HepG2 (cell line): ENCODE results near the gene ARTN. TPM values are rescaled to one million over a fixed set of nuclear protein-coding genes. Genes with fewer than 3 reads are reported as not detected.

Experiments
- AHR ChIP-seq: IDR thresholded peaks from 2 replicates; pipeline ENCODE4 v1.6.1; 2018; ENCODE audit warnings: missing genetic modification reagents, missing compliant biosample characterization
- FOSL1 ChIP-seq: sonication (generic); formaldehyde crosslinking; IDR thresholded peaks from 2 replicates; pipeline ENCODE4 v1.9.0; 2021; ENCODE audit warnings: missing genetic modification reagents, borderline replicate concordance
- FOXO4 ChIP-seq: sonication (generic); formaldehyde crosslinking; conservative IDR thresholded peaks from 2 replicates; pipeline ENCODE4 v1.8.1; 2023; ENCODE audit warnings: missing genetic modification reagents
- KAT8 ChIP-seq: IDR thresholded peaks from 2 replicates; pipeline ENCODE4 v1.6.1; 2016; ENCODE audit warnings: missing genetic modification reagents, missing compliant biosample characterization
- KDM1A ChIP-seq: IDR thresholded peaks from 2 replicates; pipeline ENCODE4 v1.6.1; 2016; ENCODE audit warnings: missing compliant biosample characterization
- MED1 ChIP-seq: sonication (generic); formaldehyde crosslinking; IDR thresholded peaks from 2 replicates; pipeline ENCODE4 v1.4.0; 2020; ENCODE audit warnings: missing genetic modification reagents
- MED13 ChIP-seq: sonication (generic); formaldehyde crosslinking; IDR thresholded peaks from 2 replicates; pipeline ENCODE4 v1.5.0; 2020; ENCODE audit warnings: missing genetic modification reagents
- PHF20 ChIP-seq: sonication (generic); formaldehyde crosslinking; IDR thresholded peaks from 2 replicates; pipeline ENCODE4 v1.5.0; 2020; ENCODE audit warnings: mild to moderate bottlenecking, missing genetic modification reagents
- ZBTB20 ChIP-seq: sonication (generic); formaldehyde crosslinking; IDR thresholded peaks from 2 replicates; pipeline ENCODE4 v1.8.1; 2023; ENCODE audit warnings: missing genetic modification reagents, low read depth, mild to moderate bottlenecking, borderline replicate concordance
- ZBTB7A ChIP-seq: sonication (generic); formaldehyde crosslinking; IDR thresholded peaks from 2 replicates; pipeline ENCODE4 v1.8.0; 2022; ENCODE audit warnings: mild to moderate bottlenecking, missing genetic modification reagents
- ZFP90 ChIP-seq: sonication (generic); formaldehyde crosslinking; IDR thresholded peaks from 2 replicates; pipeline ENCODE4 v1.8.0; 2022; ENCODE audit warnings: missing genetic modification reagents, mild to moderate bottlenecking, inconsistent platforms, borderline replicate concordance
- ZFX ChIP-seq: sonication (generic); formaldehyde crosslinking; IDR thresholded peaks from 2 replicates; pipeline ENCODE4 v1.4.0; 2020; ENCODE audit warnings: mild to moderate bottlenecking, low read depth, missing genetic modification reagents, moderate library complexity
- ZNF143 ChIP-seq: sonication (generic); formaldehyde crosslinking; IDR thresholded peaks from 2 replicates; pipeline ENCODE4 v1.4.0; 2020; ENCODE audit warnings: missing genetic modification reagents
- ZNF180 ChIP-seq: sonication (generic); formaldehyde crosslinking; IDR thresholded peaks from 2 replicates; pipeline ENCODE4 v1.4.0; 2020; ENCODE audit warnings: low read depth, missing genetic modification reagents, borderline replicate concordance
- ZNF703 ChIP-seq: sonication (generic); formaldehyde crosslinking; IDR thresholded peaks from 2 replicates; pipeline ENCODE4 v1.5.1; 2020; ENCODE audit warnings: missing genetic modification reagents, mild to moderate bottlenecking, moderate library complexity, borderline replicate concordance
- ZNF766 ChIP-seq: sonication (generic); formaldehyde crosslinking; IDR thresholded peaks from 2 replicates; pipeline ENCODE4 v1.5.0; 2020; ENCODE audit warnings: missing genetic modification reagents, borderline replicate concordance
- ZSCAN29 ChIP-seq: sonication (generic); formaldehyde crosslinking; conservative IDR thresholded peaks from 2 replicates; pipeline ENCODE4 v1.4.0; 2020; ENCODE audit warnings: mild to moderate bottlenecking, missing genetic modification reagents
- polyA plus RNA-seq, 8 experiments: library from polyadenylated mRNA; depleted of rRNA in 3 of 8; stranded (reverse) in 7 of 8; unstranded in 1 of 8; fragments of >200 nt; fragmentation: Illumina TruSeq in 4 of 8; extraction: Trizol in 4 of 8; gene quantifications; 2 replicates each; pipeline versions ENCODE4 v1.2.1 to v1.2.3, GENCODE V29; 2011 to 2016; ENCODE audit warnings: low read depth in 4 of 8, missing spikeins in 1 of 8, mixed read lengths in 1 of 8; ENCODE audit not compliant: insufficient read depth in 1 of 8
- total RNA-seq, 5 experiments: library from RNA; depleted of rRNA; stranded (reverse); fragments of >200 nt; fragmentation: Illumina TruSeq; extraction: Trizol; gene quantifications; 2 replicates each; pipeline ENCODE4 v1.2.3, GENCODE V29; 2016; ENCODE audit warnings: low read depth in 1 of 5
- TF ChIP-seq, protein P1 (sequence below): sonication (generic); formaldehyde crosslinking; IDR thresholded peaks from 2 replicates; pipeline ENCODE4 v1.4.0; 2020; ENCODE audit warnings: missing genetic modification reagents
- TF ChIP-seq, protein P2 (sequence below): sonication (generic); formaldehyde crosslinking; IDR thresholded peaks from 2 replicates; pipeline ENCODE4 v1.4.0; 2020; ENCODE audit warnings: missing genetic modification reagents
- TF ChIP-seq, protein P3 (sequence below): sonication (generic); formaldehyde crosslinking; conservative IDR thresholded peaks from 2 replicates; pipeline ENCODE4 v1.8.0; 2022; ENCODE audit warnings: low read depth, missing genetic modification reagents
- TF ChIP-seq, protein P4 (sequence below), 2 experiments: fragments of 450-650 bp in 1 of 2; sonication (generic) in 1 of 2; formaldehyde crosslinking; IDR thresholded peaks; 2 replicates each; pipeline versions ENCODE4 v1.5.0 to v1.8.0; 2020 to 2022; ENCODE audit warnings: mild to moderate bottlenecking in 1 of 2, missing genetic modification reagents in 1 of 2

ARTN gene
- total and polyA plus RNA-seq, 2 of the 13 experiments (the other 11 are each of a cell fraction or from before 2014, with no cell fraction given), result 0.11 to 0.62 TPM

- TF ChIP-seq, protein P1, sequence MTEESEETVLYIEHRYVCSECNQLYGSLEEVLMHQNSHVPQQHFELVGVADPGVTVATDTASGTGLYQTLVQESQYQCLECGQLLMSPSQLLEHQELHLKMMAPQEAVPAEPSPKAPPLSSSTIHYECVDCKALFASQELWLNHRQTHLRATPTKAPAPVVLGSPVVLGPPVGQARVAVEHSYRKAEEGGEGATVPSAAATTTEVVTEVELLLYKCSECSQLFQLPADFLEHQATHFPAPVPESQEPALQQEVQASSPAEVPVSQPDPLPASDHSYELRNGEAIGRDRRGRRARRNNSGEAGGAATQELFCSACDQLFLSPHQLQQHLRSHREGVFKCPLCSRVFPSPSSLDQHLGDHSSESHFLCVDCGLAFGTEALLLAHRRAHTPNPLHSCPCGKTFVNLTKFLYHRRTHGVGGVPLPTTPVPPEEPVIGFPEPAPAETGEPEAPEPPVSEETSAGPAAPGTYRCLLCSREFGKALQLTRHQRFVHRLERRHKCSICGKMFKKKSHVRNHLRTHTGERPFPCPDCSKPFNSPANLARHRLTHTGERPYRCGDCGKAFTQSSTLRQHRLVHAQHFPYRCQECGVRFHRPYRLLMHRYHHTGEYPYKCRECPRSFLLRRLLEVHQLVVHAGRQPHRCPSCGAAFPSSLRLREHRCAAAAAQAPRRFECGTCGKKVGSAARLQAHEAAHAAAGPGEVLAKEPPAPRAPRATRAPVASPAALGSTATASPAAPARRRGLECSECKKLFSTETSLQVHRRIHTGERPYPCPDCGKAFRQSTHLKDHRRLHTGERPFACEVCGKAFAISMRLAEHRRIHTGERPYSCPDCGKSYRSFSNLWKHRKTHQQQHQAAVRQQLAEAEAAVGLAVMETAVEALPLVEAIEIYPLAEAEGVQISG (CRISPR knock-in tag), result peak; percentile 48
- TF ChIP-seq ZFP90 (CRISPR knock-in tag) (no peak), ZNF143 (CRISPR knock-in tag) (0 out of 2 replicates have a peak, but pooled peaks have one; percentile 16), MED1 (CRISPR knock-in tag) (peak; percentile 33; the same call in 1 of the 2 replicates), KAT8 (0 out of 2 replicates have a peak, but pooled peaks have one; percentile 38), KDM1A (CRISPR knock-in tag) (0 out of 2 replicates have a peak, but pooled peaks have one; percentile 14), AHR (peak; percentile 68; the same call in 1 of the 2 replicates), ZBTB20 (CRISPR knock-in tag) (peak; percentile 46; the same call in 1 of the 2 replicates), ZSCAN29 (CRISPR knock-in tag) (0 out of 2 replicates have a peak, but pooled peaks have one; percentile 62), ZNF180 (no peak), PHF20 (CRISPR knock-in tag) (no peak), ZBTB7A (CRISPR knock-in tag) (0 out of 2 replicates have a peak, but pooled peaks have one; percentile 34), MED13 (no peak), FOSL1 (CRISPR knock-in tag) (no peak), ZFX (CRISPR knock-in tag) (peak; percentile 90), ZNF703 (no peak), FOXO4 (CRISPR knock-in tag) (0 out of 2 replicates have a peak, but pooled peaks have one; percentile 70), ZNF766 (CRISPR knock-in tag) (peak; percentile 76; the same call in 1 of the 2 replicates)
- TF ChIP-seq, protein P2, sequence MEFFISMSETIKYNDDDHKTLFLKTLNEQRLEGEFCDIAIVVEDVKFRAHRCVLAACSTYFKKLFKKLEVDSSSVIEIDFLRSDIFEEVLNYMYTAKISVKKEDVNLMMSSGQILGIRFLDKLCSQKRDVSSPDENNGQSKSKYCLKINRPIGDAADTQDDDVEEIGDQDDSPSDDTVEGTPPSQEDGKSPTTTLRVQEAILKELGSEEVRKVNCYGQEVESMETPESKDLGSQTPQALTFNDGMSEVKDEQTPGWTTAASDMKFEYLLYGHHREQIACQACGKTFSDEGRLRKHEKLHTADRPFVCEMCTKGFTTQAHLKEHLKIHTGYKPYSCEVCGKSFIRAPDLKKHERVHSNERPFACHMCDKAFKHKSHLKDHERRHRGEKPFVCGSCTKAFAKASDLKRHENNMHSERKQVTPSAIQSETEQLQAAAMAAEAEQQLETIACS (CRISPR knock-in tag), result peak; percentile 72
- TF ChIP-seq, protein P3, sequence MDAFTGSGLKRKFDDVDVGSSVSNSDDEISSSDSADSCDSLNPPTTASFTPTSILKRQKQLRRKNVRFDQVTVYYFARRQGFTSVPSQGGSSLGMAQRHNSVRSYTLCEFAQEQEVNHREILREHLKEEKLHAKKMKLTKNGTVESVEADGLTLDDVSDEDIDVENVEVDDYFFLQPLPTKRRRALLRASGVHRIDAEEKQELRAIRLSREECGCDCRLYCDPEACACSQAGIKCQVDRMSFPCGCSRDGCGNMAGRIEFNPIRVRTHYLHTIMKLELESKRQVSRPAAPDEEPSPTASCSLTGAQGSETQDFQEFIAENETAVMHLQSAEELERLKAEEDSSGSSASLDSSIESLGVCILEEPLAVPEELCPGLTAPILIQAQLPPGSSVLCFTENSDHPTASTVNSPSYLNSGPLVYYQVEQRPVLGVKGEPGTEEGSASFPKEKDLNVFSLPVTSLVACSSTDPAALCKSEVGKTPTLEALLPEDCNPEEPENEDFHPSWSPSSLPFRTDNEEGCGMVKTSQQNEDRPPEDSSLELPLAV (CRISPR knock-in tag), result no peak
- TF ChIP-seq, protein P4, sequence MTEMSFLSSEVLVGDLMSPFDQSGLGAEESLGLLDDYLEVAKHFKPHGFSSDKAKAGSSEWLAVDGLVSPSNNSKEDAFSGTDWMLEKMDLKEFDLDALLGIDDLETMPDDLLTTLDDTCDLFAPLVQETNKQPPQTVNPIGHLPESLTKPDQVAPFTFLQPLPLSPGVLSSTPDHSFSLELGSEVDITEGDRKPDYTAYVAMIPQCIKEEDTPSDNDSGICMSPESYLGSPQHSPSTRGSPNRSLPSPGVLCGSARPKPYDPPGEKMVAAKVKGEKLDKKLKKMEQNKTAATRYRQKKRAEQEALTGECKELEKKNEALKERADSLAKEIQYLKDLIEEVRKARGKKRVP (CRISPR knock-in tag; IDR thresholded peaks at IDR 0.05), result 0 out of 4 replicates have a peak, but pooled peaks of 1 of the 2 experiments have one; percentile 16
Observed at GRCh38 chr1:43936431-43937151, 3.0 kb downstream of the ARTN start (continued).
